ENCODE measurements around the gene SPOCK1. TPM values are rescaled to one million over a fixed set of nuclear protein-coding genes. Genes with fewer than 3 reads are reported as not detected.

Gene SPOCK1
- total and polyA plus RNA-seq, 2 of the 13 experiments (the other 11 are each of a cell fraction or from before 2014, with no cell fraction given): 0.18 to 0.29 TPM

GRCh38 chr5:137496919-137497318 is 2.2 kb downstream of the SPOCK1 start:
- Histone ChIP-seq H3K9me3 (ENCODE audit: low read length) (no peaks in the 10 kb centered on the region), H3K36me3 (replicated peaks in 1 of 2; ENCODE audit: control insufficient read depth in 1 of 2, insufficient read depth in 2 of 2, low read length in 2 of 2) (no peaks in the 10 kb centered on the region), H3K79me2 (ENCODE audit: insufficient read depth, low read length) (no peaks in the 10 kb centered on the region), H3K4me1 (ENCODE audit: insufficient read depth, low read length) (no peaks in the 10 kb centered on the region), H3K4me3 (replicated peaks in 1 of 3; ENCODE audit: insufficient read depth in 1 of 3, low read depth in 2 of 3, low read length in 3 of 3) (no peak overlapping the region), H3K9ac (ENCODE audit: insufficient read depth, low read depth, low read length) (no peak overlapping the region), H3K27me3 (ENCODE audit: control insufficient read depth in 1 of 2, insufficient read depth in 2 of 2, low read length in 2 of 2) (peaks cover 0 to 11% of the 10 kb centered on the region in 2 experiments; a peak in 2 of 5 replicates), H4K20me1 (ENCODE audit: insufficient read depth, low read length) (no peaks in the 10 kb centered on the region), H2AFZ (ENCODE audit: low read length) (no peak overlapping the region), H3K27ac (ENCODE audit: extremely low read length, insufficient read depth, low read length) (no peak overlapping the region), H3K4me2 (ENCODE audit: low read depth, low read length) (no peak overlapping the region)
- TF ChIP-seq SMAD3 (CRISPR knock-in tag; IDR thresholded peaks at IDR 0.05): no peak
- TF ChIP-seq IRF2 (CRISPR knock-in tag; IDR thresholded peaks at IDR 0.05): no peak
- no peak for TF ChIP-seq CREB1 (IDR thresholded peaks at IDR 0.05)
- no peak for TF ChIP-seq CREB1 (CRISPR knock-in tag; IDR thresholded peaks at IDR 0.05)
- TF ChIP-seq KLF9 (CRISPR knock-in tag; IDR thresholded peaks at IDR 0.05; ENCODE audit: low read depth): no peak
- TF ChIP-seq ZNF597 (CRISPR knock-in tag; IDR thresholded peaks at IDR 0.05): no peak
- no peak for TF ChIP-seq ZBTB21 (CRISPR knock-in tag; IDR thresholded peaks at IDR 0.05)
- TF ChIP-seq PRDM10 (CRISPR knock-in tag; IDR thresholded peaks at IDR 0.05; ENCODE audit: low read depth): no peak
- TF ChIP-seq HOXA5 (CRISPR knock-in tag; IDR thresholded peaks at IDR 0.05): no peak
- TF ChIP-seq STAG1 (CRISPR knock-in tag; IDR thresholded peaks at IDR 0.05): no peak
- BruUV-seq (replicated peaks): no TSS peak
- no peak for ATAC-seq
- CTCF ChIA-PET (ENCODE audit: low intra/inter-chr PET ratio, low total read pairs): no interaction called here
- DNase-seq (ENCODE audit: low spot score): no peak
- FAIRE-seq: no peak
- POLR2A ChIA-PET: no interaction called here
- intact Hi-C loops (cut with micrococcal nuclease; ENCODE audit: unreplicated experiment): no loop called here
- in situ Hi-C loops (cut with HindIII; ENCODE audit: extremely low pct_ligation_motif_present, low pct_unique_long_range_greater_than_20kb): loop anchor here (10.0 kb wide), 2 partner anchors 152 to 182 kb away; no protein-coding TSS in a partner anchor
- WGBS (ENCODE audit: low lambda C conversion rate): 9% methylated on average over 1 of the region's 1 CpG
